Activated CD4-positive, alpha-beta T cell treated with anti-CD3 and anti-CD28 coated beads for 24 hours (primary cell): ENCODE results near the gene ZCCHC7.
"Not testable (repeated sequence)": the region's sequence is repeated elsewhere in the genome, so short reads cannot be mapped to it uniquely, and the experiment has no call there.

Experiments used
- DNase-seq, 2 donors: peaks; one replicate each; pipeline ENCODE4 v3.0.0-alpha.2; 2020; ENCODE audit warnings: low read depth in 2 of 2

Gene ZCCHC7

GRCh38 chr9:37373621-37374020 lies 253.2 kb downstream of the ZCCHC7 start:
- no peak for DNase-seq

DNA sequence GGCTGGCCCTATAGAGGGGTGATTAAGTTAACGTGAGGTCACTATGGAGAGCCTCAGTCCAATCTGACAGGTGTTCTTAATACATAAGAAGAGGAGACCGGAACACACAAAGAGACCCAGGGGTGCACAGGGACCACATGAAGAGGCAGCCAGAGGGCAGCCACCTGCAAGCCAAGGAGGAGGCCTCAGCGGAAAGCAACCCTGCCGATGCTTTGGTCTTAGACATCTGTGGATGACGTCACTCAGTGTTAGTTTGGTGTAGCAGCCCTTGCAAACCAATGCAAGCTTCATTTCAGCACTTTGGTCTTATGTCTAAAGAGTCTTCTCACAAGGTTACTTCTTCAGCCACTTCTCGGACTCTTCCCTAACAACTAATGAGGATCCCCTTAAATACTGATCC lies 254.5 kb downstream of the ZCCHC7 start:
- DNase-seq, result no peak

GRCh38 chr9:37377688-37378612 lies 257.6 kb downstream of the ZCCHC7 start:
- no peak for DNase-seq

- no peak for DNase-seq
Measured at GRCh38 chr9:37378613-37379004, 258.2 kb downstream of the ZCCHC7 start.

DNA sequence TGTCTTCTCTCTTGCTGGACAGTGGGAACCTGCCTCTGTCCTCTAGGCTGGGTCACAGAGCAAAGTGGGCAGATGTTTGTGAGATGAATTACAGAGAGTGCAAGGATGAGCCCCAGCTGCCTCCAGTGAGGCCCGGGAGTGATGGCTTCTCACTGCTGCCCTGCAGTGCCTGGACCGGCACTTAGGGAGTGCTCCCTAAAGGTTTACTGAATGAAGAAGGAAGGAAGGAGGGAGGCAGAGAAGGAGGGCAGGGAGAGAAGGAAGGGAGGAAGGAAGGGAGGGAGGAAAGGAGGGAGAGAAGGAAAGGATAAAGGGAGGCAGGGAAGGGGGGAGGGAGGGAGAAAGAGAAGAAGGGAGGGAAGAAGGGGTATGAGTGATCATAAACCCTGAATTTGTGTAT lies 259.5 kb downstream of the ZCCHC7 start:
- DNase-seq, result no peak

- no peak for DNase-seq
Measured at GRCh38 chr9:37380570-37380969, 260.2 kb downstream of the ZCCHC7 start.

DNA sequence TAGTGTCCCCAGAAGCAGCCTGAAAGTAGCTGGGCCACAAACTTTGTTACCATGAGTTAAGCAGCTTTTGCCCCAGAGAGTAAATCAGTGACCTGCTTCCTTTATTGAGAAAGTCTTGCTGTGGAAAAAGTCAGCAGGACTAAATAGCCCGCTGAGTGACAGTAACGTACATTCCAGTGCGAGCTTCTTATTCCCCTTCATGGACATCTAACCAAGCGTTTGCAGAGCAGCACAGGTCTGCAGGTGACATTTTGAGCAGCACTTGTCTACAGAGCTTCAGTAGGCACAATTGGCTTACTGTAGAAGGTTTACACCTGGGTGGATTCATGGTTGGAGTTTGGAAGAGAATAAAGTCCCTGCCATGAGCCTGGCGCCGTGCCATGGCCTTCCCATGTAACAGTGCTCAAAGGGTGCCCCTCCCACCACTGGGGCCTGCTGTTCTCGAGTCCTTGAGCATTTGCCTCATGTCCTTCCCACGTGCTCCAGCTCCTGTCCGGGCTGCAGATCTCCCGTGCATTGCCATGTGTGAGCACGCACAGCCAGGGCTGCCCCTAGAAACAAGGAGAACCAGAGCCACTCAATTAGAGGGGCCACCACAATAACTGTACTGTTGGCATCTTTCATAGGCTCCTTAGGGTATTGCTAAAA lies 260.8 kb downstream of the ZCCHC7 start:
- DNase-seq, result no peak

DNA sequence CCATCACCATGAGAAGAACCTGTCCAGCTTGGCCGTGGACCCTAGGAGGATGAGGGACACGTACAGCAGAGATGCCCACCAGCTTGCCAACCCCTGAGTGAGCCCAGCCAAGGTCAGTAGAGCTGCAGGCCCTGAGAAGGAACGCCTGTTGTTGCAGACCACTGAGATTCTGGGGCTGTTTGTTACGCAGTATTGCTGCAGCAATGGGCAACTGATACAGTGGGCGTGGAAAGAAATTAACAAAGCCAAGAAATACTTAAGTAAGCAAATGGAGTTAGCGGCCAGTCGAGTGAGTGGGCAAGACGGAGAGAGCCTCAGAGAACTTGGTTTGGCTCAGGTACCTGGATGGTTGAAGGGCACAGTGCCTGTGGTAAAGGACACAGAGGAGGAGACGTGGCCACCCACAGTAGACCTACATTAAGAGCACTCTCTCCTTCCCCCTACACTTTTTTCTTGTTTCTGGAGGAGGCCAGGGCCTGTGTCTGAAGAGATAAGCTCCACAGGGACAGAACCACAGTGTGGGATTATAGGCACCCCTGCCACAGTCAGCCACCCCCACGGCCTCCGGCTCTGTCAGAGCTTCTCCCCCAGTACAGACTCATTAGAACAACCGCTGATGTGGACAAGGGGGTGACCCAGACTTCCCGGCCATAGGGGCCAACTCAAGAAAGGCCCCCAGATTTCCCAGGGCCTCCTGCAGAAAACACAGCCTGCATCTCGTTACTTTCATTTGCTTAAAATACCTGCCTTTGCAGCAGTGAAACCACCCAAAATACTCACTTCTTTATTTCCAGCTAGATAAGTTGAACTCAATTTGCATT lies 262.0 kb downstream of the ZCCHC7 start:
- DNase-seq, result no peak

GRCh38 chr9:37382982-37383357 lies 262.6 kb downstream of the ZCCHC7 start:
- DNase-seq, result no peak

DNA sequence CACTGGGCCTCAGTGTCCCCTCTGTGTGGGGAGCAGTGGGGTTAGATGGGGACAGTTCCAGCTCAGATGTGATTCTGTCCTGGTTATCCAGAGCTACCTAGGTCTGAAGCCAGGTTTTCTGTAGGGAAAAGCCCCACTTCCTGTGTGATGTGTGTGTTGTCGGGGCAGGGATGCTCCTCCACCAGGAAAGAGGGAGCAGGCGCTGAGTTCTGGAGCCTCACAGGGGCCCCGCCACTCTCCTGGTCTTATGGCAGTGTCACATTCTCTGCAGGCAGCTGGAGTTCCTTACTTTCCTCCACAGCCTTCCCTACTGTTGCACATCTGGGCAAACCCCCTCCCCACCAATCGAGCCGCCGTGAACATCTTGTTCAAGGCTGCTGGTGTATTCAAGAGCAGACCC lies 263.0 kb downstream of the ZCCHC7 start:
- DNase-seq, result no peak

DNA sequence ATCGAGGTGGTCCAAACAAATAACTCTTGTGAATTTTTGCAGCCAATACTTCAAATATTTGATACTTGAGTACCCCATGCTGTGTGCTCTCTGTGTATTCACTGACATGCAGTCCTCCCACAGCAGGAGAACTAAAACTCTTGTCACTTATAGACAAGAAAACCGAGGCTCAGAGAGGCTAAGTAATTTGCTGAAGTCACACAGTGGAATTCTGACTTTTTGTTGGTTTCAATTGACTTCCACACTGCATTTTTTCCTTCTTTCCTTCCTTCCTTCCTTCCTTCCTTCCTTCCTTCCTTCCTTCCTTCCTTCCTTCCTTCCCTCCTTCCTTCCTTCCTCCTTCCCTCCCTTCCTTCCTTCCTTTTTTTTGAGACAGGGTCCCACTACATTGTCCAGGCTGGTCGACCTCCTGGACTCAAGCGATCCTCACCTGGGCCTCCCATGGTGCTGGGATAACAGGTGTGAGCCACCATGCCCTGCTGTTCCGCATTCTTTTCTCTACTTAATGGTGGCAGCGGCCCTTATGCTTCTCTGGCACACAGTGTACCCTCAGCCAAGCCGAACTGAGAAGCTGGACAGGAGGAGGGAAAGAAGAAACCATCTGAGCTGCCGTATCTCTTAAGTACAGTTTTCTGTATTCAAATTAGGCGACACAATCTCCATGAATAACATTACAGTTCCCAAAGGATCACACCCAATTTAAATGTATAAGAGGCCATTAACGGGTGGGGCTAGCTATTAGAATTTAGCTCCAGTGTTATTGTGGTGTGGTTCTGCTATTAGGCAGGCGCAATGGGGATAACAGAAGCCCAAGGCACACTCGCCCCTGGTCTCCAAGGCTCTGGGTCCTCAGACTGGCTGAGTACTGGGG lies 263.7 kb downstream of the ZCCHC7 start:
- DNase-seq, result no peak

GRCh38 chr9:37385286-37385685 lies 264.9 kb downstream of the ZCCHC7 start:
- DNase-seq, result no peak

- DNase-seq, result no peak
Measured at GRCh38 chr9:37386988-37387387, 266.6 kb downstream of the ZCCHC7 start.

- peak in 1 of 2 donors; percentile 9 for DNase-seq
Measured at GRCh38 chr9:37390759-37391158, 270.4 kb downstream of the ZCCHC7 start.

GRCh38 chr9:37392272-37392671 lies 271.9 kb downstream of the ZCCHC7 start:
- no peak for DNase-seq

DNA sequence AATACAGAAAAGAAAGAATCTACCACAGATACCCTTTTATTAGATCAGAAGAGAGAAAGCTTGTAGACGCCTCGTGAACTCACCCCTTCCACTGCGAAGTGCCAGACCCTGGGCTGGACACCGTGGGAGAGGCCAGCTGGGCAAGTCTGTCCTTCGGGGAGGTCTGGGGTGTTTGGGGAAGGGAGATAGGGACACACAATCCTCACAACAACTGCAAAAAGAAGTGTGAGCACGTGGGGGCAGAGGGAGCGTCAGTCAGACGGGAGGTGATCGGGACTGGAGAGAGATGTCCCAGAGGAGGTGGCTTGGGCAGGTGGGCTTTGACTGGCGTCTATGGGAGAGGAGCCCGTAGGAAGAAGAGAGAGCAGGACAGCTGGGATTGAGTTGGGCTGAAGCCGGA lies 274.9 kb downstream of the ZCCHC7 start:
- no peak for DNase-seq

DNA sequence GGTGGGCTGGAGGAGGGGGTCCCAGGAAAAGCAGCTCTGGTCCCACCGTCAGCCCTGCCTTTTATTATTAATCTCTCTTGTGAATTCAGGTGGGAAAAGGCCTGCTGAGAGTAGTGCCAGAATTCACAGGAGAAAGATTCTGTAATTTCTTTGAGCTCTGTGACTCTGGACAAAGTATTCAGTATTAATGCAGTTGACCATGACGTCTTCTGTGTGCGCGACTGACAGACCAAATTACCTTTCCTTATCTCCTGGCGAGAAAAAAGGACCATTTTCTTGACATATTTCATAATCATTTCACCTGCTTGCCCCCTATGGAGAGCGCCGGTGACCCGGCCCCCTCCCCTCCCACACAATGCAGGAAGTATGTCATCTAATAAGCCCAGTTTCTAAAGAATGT lies 275.3 kb downstream of the ZCCHC7 start:
- no peak for DNase-seq

DNA sequence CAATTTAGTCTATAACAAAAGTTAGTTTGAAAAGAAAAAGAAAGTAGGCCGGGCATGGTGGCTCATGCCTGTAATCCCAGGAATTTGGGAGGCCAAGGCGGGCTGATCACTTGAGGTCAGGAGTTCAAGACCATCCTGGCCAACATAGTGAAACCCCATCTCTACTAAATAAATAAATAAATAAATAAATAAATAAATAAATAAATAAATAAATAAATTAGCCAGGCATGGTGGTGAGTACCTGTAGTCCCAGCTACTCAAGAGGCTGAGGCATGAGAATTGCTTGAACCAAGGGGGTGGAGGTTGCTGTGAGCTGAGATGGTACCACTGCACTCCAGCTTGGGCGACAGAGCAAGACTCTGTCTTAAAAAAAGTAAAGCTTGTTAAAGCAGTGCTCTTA lies 277.6 kb downstream of the ZCCHC7 start:
- DNase-seq, result not testable (repeated sequence)

GRCh38 chr9:37398464-37399025 lies 278.2 kb downstream of the ZCCHC7 start:
- DNase-seq, result no peak

GRCh38 chr9:37399336-37399735 lies 279.0 kb downstream of the ZCCHC7 start:
- no peak for DNase-seq

DNA sequence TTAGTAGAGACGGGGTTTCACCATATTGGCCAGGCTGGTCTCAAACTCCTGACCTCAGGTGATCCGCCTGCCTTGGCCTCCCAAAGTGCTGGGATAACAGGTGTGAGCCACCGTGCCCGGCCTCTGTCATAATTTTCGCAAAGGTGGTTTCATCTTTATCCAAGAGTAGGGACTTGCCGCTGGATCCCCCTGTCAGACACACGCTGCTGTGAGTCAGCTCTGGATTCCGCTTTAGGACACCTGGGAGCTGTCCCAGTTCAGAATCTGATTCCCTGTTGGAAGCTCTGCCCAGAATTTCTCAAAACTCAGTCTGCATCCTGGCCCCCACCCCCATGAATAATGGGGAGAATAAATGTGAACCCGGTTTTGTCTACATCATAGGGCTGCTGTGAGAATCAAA lies 284.2 kb downstream of the ZCCHC7 start:
- DNase-seq, result no peak
